Endothelial cell of umbilical vein (primary cell): Measurements from ENCODE around the gene FBXW4. TPM values are rescaled to one million over a fixed set of nuclear protein-coding genes. Genes with fewer than 3 reads are reported as not detected.

Experiments used
- BruUV-seq: library from RNA; stranded (reverse); fragments of 400-500 nt; replicated peaks from 2 replicates; lab custom pipeline; 2021; lab: Mats Ljungman, UMichigan
- CTCF ChIA-PET: fragments of 300-600, 350-600 bp; sonication (Branson Sonifier 250); formaldehyde crosslinking; loops from one replicate; lab custom pipeline; 2021; ENCODE audit warnings: antibody characterized with exemption, inconsistent platforms; lab: Charles Lee
- POLR2A ChIA-PET: fragments of 300-600, 350-600 bp; sonication (Branson Sonifier 250); formaldehyde crosslinking; loops from one replicate; lab custom pipeline; 2021; ENCODE audit warnings: antibody characterized with exemption, inconsistent platforms; lab: Charles Lee
- DNase-seq: peaks from one replicate; pipeline ENCODE4 v3.0.0-alpha.2; 2011; ENCODE audit warnings: low read depth, low spot score
- FAIRE-seq: peaks from 2 replicates; lab custom pipeline; 2011; peaks lifted over from hg19 to GRCh38; lab: Jason Lieb, UNC
- H2AFZ ChIP-seq: 2 replicates; pipeline ENCODE4 v1.6.0; 2012; ENCODE audit warnings: low read depth, low read length, control low read depth, inconsistent platforms
- H3K27ac ChIP-seq: 2 replicates; pipeline ENCODE4 v1.5.1; 2011; ENCODE audit warnings: low read depth, mild to moderate bottlenecking, control low read depth, low read length, moderate library complexity; ENCODE audit not compliant: insufficient read depth
- H3K27me3 ChIP-seq, 2 experiments: 2 replicates each; pipeline versions ENCODE4 v1.6.0 to v1.6.1; 2011; ENCODE audit warnings: low read length in 2 of 2, mixed read lengths in 1 of 2; ENCODE audit not compliant: control insufficient read depth in 2 of 2, insufficient read depth in 2 of 2
- H3K36me3 ChIP-seq, 2 experiments: 2 replicates in 1 of 2; 3 replicates in 1 of 2; pipeline ENCODE4 v1.5.1; 2011; ENCODE audit warnings: low read length in 2 of 2, mild to moderate bottlenecking in 1 of 2, moderate library complexity in 1 of 2; ENCODE audit not compliant: control insufficient read depth in 2 of 2, insufficient read depth in 2 of 2; ENCODE audit errors: extremely low read depth in 1 of 2
- H3K4me1 ChIP-seq: 3 replicates; pipeline ENCODE4 v1.5.1; 2011; ENCODE audit warnings: mild to moderate bottlenecking, low read length; ENCODE audit not compliant: control insufficient read depth, insufficient read depth; ENCODE audit errors: extremely low read depth
- H3K4me2 ChIP-seq: 2 replicates; pipeline ENCODE4 v1.6.1; 2011; ENCODE audit warnings: low read length, control low read depth, mixed read lengths; ENCODE audit not compliant: insufficient read depth
- H3K4me3 ChIP-seq, 3 experiments: fragments of 200-600 bp in 1 of 3; sonication (generic), shearing (Covaris generic) in 1 of 3; replicated peaks in 1 of 3; 2 replicates each; pipeline ENCODE4 v1.5.1; 2011 to 2016; ENCODE audit warnings: control low read depth in 3 of 3, low read length in 3 of 3, mild to moderate bottlenecking in 2 of 3, inconsistent platforms in 1 of 3, low read depth in 1 of 3, moderate library complexity in 1 of 3; ENCODE audit not compliant: insufficient read depth in 1 of 3
- H3K79me2 ChIP-seq: 2 replicates; pipeline ENCODE4 v1.6.0; 2012; ENCODE audit warnings: low read length, inconsistent platforms; ENCODE audit not compliant: control insufficient read depth, insufficient read depth
- H3K9ac ChIP-seq: replicated peaks from 2 replicates; pipeline ENCODE3; 2011; ENCODE audit warnings: low read length, control low read depth; ENCODE audit not compliant: insufficient read depth; ENCODE audit errors: extremely low read depth
- H3K9me1 ChIP-seq: replicated peaks from 3 replicates; pipeline ENCODE4 v1.6.0; 2011; ENCODE audit warnings: mild to moderate bottlenecking, low read length; ENCODE audit not compliant: control insufficient read depth, insufficient read depth; ENCODE audit errors: extremely low read depth
- H3K9me3 ChIP-seq: replicated peaks from 2 replicates; pipeline ENCODE4 v1.5.1; 2012; ENCODE audit warnings: low read length, inconsistent platforms; ENCODE audit not compliant: control insufficient read depth, insufficient read depth
- H4K20me1 ChIP-seq: replicated peaks from 2 replicates; pipeline ENCODE3; 2011; ENCODE audit warnings: mild to moderate bottlenecking, low read length; ENCODE audit not compliant: control insufficient read depth, insufficient read depth; ENCODE audit errors: extremely low read depth
- EZH2 ChIP-seq: IDR thresholded peaks from 2 replicates; pipeline ENCODE4 v1.6.1; 2012; ENCODE audit warnings: borderline replicate concordance, low read depth, mild to moderate bottlenecking, moderate library complexity, low read length, inconsistent platforms; ENCODE audit not compliant: severe bottlenecking
- FOS ChIP-seq: IDR thresholded peaks from 2 replicates; pipeline ENCODE4 v1.6.1; 2011; ENCODE audit warnings: mild to moderate bottlenecking, low read length, moderate library complexity, borderline replicate concordance; ENCODE audit not compliant: insufficient read depth
- GATA2 ChIP-seq: IDR thresholded peaks from 2 replicates; pipeline ENCODE4 v1.7.0; 2011; ENCODE audit warnings: low read depth, mild to moderate bottlenecking, moderate library complexity, mixed read lengths, low read length; ENCODE audit not compliant: insufficient read length, insufficient read depth
- JUN ChIP-seq: IDR thresholded peaks from 2 replicates; pipeline ENCODE4 v1.6.1; 2011; ENCODE audit warnings: borderline replicate concordance, low read depth; ENCODE audit not compliant: insufficient read length, insufficient read depth
- MYC ChIP-seq: IDR thresholded peaks from one replicate; pipeline ENCODE4 v1.6.1; 2011; ENCODE audit warnings: mild to moderate bottlenecking, low read depth, low read length
- POLR2A ChIP-seq: IDR thresholded peaks from 2 replicates; pipeline ENCODE4 v1.6.1; 2012; ENCODE audit warnings: low read depth, mild to moderate bottlenecking, control low read depth, low read length
- POLR2AphosphoS5 ChIP-seq: IDR thresholded peaks from 2 replicates; pipeline ENCODE4 v1.6.1; 2012; ENCODE audit warnings: low read depth, mild to moderate bottlenecking, control low read depth, low read length, moderate library complexity; ENCODE audit not compliant: insufficient read depth
- dilution Hi-C: fragments of 300-500 bp; cut with MboI; formaldehyde crosslinking; loops from one replicate; pipeline ENCODE4 v1.15.0; 2019; ENCODE audit warnings: low sequenced_read_pairs; ENCODE audit not compliant: extremely low pct_ligation_motif_present
- intact Hi-C: fragments of 100-400 bp; cut with micrococcal nuclease; formaldehyde crosslinking; loops from one replicate; pipeline ENCODE4 v1.10.0; 2022
- polyA plus RNA-seq, 4 experiments: library from polyadenylated mRNA; depleted of rRNA in 3 of 4; stranded (reverse) in 3 of 4; unstranded in 1 of 4; fragments of >200 nt; gene quantifications; 2 replicates each; pipeline versions ENCODE4 v1.2.1 to v1.2.3, GENCODE V29; 2011 to 2012; ENCODE audit warnings: missing spikeins in 1 of 4
- total RNA-seq: library from RNA; stranded (reverse); gene quantifications from 2 replicates; pipeline ENCODE4 v1.2.3, GENCODE V29; 2021
- TF ChIP-seq, protein P1 (sequence below), 2 donors: IDR thresholded peaks; 1 replicate in 1 of 2; 2 replicates in 1 of 2; pipeline ENCODE4 v1.5.1; 2011; ENCODE audit warnings: low read length in 2 of 2, mild to moderate bottlenecking in 2 of 2, moderate library complexity in 2 of 2, control low read depth in 1 of 2, inconsistent platforms in 1 of 2, low read depth in 1 of 2; ENCODE audit not compliant: insufficient read depth in 1 of 2; ENCODE audit errors: extremely low read depth in 1 of 2

The FBXW4 gene
- total and polyA plus RNA-seq, 2 donors (not counting 3 experiments of a cell fraction or from before 2014, with no cell fraction given), result 20.8 to 21.1 TPM

DNA sequence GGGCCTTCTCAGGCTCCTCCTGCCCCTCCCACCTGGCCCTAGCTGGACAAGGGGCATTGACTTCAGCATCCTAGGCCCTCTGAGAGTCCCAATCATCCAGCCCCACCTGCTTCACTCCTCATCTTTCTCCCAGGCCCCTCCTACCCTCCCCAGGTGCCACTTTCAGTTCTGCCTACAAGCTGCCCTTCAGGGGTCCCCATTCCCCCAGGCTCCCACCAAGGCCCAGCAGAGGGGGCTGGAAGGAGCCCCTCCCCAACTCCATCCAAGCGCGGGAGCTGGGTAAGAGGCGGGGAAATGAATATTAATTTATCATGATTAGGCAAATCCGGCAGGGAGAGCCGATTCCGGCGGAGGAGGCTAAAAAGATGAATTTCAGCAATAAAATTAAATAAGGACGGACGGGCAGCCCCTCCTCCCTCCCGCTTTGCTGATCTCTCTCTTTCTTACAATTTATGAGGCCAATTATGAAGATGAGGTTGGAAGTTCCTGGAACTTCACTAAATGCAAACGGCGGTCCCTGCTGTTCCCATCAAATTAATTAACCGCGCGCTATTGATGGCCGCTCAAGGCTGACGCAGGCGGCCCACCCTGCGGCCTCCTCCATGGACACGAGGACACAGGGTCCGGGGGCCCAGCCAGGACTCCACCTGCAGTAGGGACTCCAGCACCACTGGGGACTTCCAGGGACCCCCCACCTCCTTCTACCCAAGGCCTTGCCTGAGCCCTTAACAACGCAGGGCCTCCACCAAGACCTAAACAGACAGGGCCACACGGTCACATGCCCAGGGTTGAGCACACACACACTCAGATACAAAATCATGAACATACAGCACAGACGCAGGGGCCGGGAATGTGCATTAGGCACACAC is 120.9 kb downstream of the FBXW4 start:
- Histone ChIP-seq H3K27me3 (peaks cover 0 to 3% of the 10 kb centered on the region in 2 experiments), H3K9me1 (no peaks in the 10 kb centered on the region), H3K4me1 (peaks cover 7% of the 10 kb centered on the region), H3K9ac (no peak overlapping the region), H3K4me3 (no peak overlapping the region), H3K79me2 (no peaks in the 10 kb centered on the region), H4K20me1 (no peaks in the 10 kb centered on the region), H3K27ac (no peak overlapping the region), H2AFZ (no peak overlapping the region), H3K4me2 (no peak overlapping the region), H3K36me3 (no peaks in the 10 kb centered on the region), H3K9me3 (no peaks in the 10 kb centered on the region)
- TF ChIP-seq, protein P1, sequence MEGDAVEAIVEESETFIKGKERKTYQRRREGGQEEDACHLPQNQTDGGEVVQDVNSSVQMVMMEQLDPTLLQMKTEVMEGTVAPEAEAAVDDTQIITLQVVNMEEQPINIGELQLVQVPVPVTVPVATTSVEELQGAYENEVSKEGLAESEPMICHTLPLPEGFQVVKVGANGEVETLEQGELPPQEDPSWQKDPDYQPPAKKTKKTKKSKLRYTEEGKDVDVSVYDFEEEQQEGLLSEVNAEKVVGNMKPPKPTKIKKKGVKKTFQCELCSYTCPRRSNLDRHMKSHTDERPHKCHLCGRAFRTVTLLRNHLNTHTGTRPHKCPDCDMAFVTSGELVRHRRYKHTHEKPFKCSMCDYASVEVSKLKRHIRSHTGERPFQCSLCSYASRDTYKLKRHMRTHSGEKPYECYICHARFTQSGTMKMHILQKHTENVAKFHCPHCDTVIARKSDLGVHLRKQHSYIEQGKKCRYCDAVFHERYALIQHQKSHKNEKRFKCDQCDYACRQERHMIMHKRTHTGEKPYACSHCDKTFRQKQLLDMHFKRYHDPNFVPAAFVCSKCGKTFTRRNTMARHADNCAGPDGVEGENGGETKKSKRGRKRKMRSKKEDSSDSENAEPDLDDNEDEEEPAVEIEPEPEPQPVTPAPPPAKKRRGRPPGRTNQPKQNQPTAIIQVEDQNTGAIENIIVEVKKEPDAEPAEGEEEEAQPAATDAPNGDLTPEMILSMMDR (IDR thresholded peaks at IDR 0.05; ENCODE audit: extremely low read depth in 1 of 2, insufficient read depth in 1 of 2, low read depth in 1 of 2, low read length in 2 of 2), result no peak
- TF ChIP-seq FOS (no peak), POLR2A (no peak), POLR2AphosphoS5 (no peak), GATA2 (no peak), MYC (no peak), JUN (no peak), EZH2 (no peak)
- BruUV-seq, result no TSS peak
- DNase-seq (no peak), FAIRE-seq (no peak)
- ChIA-PET CTCF (interaction anchor here (0.8 to 1.2 kb wide), 4 partner anchors 29 to 302 kb away, joined by 3 to 4 read pairs (median 3); no protein-coding TSS in a partner anchor), POLR2A (no interaction called here)
- dilution Hi-C loops, result no loop called here
- intact Hi-C loops, result no loop called here
